ENCODE data around the gene GSPT1.

- TF ChIP-seq SIN3A (IDR thresholded peaks at IDR 0.05; ENCODE audit: borderline replicate concordance, insufficient read depth, low read length) (no peak), POLR2AphosphoS5 (IDR thresholded peaks at IDR 0.05; ENCODE audit: low read depth, low read length) (no peak), TAF1 (IDR thresholded peaks at IDR 0.05; ENCODE audit: borderline replicate concordance, insufficient read depth, low read length) (no peak), REST (IDR thresholded peaks at IDR 0.05; ENCODE audit: insufficient read depth in 1 of 2, low read depth in 2 of 2, low read length in 2 of 2) (no peak)
Observed at GRCh38 chr16:11852092-11852809, 63.5 kb downstream of the GSPT1 start.
